Measurements from ENCODE around the gene NDUFAF7. TPM values are rescaled to one million over a fixed set of nuclear protein-coding genes. Genes with fewer than 3 reads are reported as not detected.

NDUFAF7 gene
- total and polyA plus RNA-seq, 2 donors from 2014 or later, result 13.1 to 15.1 TPM

GRCh38 chr2:37244017-37244416, 12.6 kb downstream of the NDUFAF7 start:
- DNase-seq (no peak), FAIRE-seq (no peak)
- Histone ChIP-seq H3K4me3 (ENCODE audit: low read length in 3 of 3) (no peak overlapping the region), H3K9ac (ENCODE audit: low read length in 3 of 3) (no peak overlapping the region), H3K27ac (ENCODE audit: low read depth in 2 of 2, low read length in 2 of 2) (no peak overlapping the region), H3K4me1 (ENCODE audit: control insufficient read depth in 2 of 3, insufficient read depth in 2 of 3, low read depth in 1 of 3, low read length in 3 of 3) (no peaks in the 10 kb centered on the region), H3K27me3 (ENCODE audit: control insufficient read depth, insufficient read depth, low read length) (no peaks in the 10 kb centered on the region), H3K9me3 (ENCODE audit: control insufficient read depth in 2 of 3, insufficient read depth in 1 of 3, low read length in 3 of 3) (no peaks in the 10 kb centered on the region), H3K36me3 (ENCODE audit: control insufficient read depth in 2 of 3, insufficient read depth in 3 of 3, low read length in 3 of 3) (peaks cover 13 to 37% (median 29%) of the 10 kb centered on the region in 3 donors)
- intact Hi-C loops (cut with DNase I), result no loop called here
- TF ChIP-seq, protein P1, sequence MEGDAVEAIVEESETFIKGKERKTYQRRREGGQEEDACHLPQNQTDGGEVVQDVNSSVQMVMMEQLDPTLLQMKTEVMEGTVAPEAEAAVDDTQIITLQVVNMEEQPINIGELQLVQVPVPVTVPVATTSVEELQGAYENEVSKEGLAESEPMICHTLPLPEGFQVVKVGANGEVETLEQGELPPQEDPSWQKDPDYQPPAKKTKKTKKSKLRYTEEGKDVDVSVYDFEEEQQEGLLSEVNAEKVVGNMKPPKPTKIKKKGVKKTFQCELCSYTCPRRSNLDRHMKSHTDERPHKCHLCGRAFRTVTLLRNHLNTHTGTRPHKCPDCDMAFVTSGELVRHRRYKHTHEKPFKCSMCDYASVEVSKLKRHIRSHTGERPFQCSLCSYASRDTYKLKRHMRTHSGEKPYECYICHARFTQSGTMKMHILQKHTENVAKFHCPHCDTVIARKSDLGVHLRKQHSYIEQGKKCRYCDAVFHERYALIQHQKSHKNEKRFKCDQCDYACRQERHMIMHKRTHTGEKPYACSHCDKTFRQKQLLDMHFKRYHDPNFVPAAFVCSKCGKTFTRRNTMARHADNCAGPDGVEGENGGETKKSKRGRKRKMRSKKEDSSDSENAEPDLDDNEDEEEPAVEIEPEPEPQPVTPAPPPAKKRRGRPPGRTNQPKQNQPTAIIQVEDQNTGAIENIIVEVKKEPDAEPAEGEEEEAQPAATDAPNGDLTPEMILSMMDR (IDR thresholded peaks at IDR 0.05; ENCODE audit: borderline replicate concordance, extremely low read depth, insufficient read depth), result no peak

- H3K4me1 ChIP-seq (ENCODE audit: control insufficient read depth in 2 of 3, insufficient read depth in 2 of 3, low read depth in 1 of 3, low read length in 3 of 3), result no peaks in the 10 kb centered on the region
- H3K27me3 ChIP-seq (ENCODE audit: control insufficient read depth, insufficient read depth, low read length), result no peaks in the 10 kb centered on the region
- no peaks in the 10 kb centered on the region for H3K9me3 ChIP-seq (ENCODE audit: control insufficient read depth in 2 of 3, insufficient read depth in 1 of 3, low read length in 3 of 3)
- DNase-seq, result no peak
- no peak overlapping the region for H3K9ac ChIP-seq (ENCODE audit: low read length in 3 of 3)
- H3K36me3 ChIP-seq (ENCODE audit: control insufficient read depth in 2 of 3, insufficient read depth in 3 of 3, low read length in 3 of 3), result peaks cover 13 to 37% (median 29%) of the 10 kb centered on the region in 3 donors
- intact Hi-C loops (cut with DNase I), result no loop called here
- no peak overlapping the region for H3K27ac ChIP-seq (ENCODE audit: low read depth in 2 of 2, low read length in 2 of 2)
- H3K4me3 ChIP-seq (ENCODE audit: low read length in 3 of 3), result no peak overlapping the region
- TF ChIP-seq, protein P1 (IDR thresholded peaks at IDR 0.05; ENCODE audit: borderline replicate concordance, extremely low read depth, insufficient read depth), result no peak
- no peak for FAIRE-seq
These were observed 13.3 kb downstream of the NDUFAF7 start for GRCh38 chr2:37244755-37245154.

DNA sequence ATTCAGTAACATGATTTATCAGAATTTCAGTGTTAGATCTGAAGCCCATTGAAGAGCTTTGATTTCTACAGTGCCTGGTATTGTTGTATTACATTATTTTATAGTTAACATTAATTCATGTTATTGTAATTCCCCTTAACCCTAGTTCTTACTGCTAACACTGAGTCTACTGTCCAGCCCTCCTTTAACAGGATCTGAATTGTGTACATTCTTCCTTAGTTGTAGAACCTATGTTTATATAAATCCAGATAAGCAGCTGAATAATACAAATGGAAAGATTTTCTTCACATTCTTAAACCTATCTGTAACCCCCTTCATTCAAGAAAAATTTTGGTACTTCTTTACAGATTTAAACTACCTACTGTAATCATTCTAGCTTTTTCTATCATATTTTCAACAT, 14.7 kb downstream of the NDUFAF7 start:
- Histone ChIP-seq H3K4me1 (ENCODE audit: control insufficient read depth in 2 of 3, insufficient read depth in 2 of 3, low read depth in 1 of 3, low read length in 3 of 3) (no peaks in the 10 kb centered on the region), H3K27ac (ENCODE audit: low read depth in 2 of 2, low read length in 2 of 2) (no peak overlapping the region), H3K9me3 (ENCODE audit: control insufficient read depth in 2 of 3, insufficient read depth in 1 of 3, low read length in 3 of 3) (no peaks in the 10 kb centered on the region), H3K36me3 (ENCODE audit: control insufficient read depth in 2 of 3, insufficient read depth in 3 of 3, low read length in 3 of 3) (peaks cover 13 to 33% (median 29%) of the 10 kb centered on the region in 3 donors), H3K9ac (ENCODE audit: low read length in 3 of 3) (no peak overlapping the region), H3K27me3 (ENCODE audit: control insufficient read depth, insufficient read depth, low read length) (no peaks in the 10 kb centered on the region), H3K4me3 (ENCODE audit: low read length in 3 of 3) (no peak overlapping the region)
- intact Hi-C loops (cut with DNase I), result no loop called here
- FAIRE-seq, result no peak
- no peak for DNase-seq
- TF ChIP-seq, protein P1 (IDR thresholded peaks at IDR 0.05; ENCODE audit: borderline replicate concordance, extremely low read depth, insufficient read depth), result no peak

Data from kidney (tissue), 14 donors.